HepG2 (cell line): Measurements from ENCODE around the gene PEX11B. TPM values are rescaled to one million over a fixed set of nuclear protein-coding genes. Genes with fewer than 3 reads are reported as not detected.

ENCODE experiments used
- ATAC-seq: fragments of 200-7000 bp; cut with Tn5 transposase; 3 replicates; pipeline ENCODE4 v1.9.1; 2020; ENCODE audit warnings: mild to moderate bottlenecking, moderate library complexity
- BruUV-seq: library from RNA; stranded (reverse); fragments of 400-500 nt; replicated peaks from 2 replicates; lab custom pipeline; 2021; lab: Mats Ljungman, UMichigan
- CTCF ChIA-PET: fragments of 300-600 bp; formaldehyde crosslinking; extraction: SDS; loops from one replicate; lab custom pipeline; 2021; ENCODE audit warnings: low total read pairs, inconsistent platforms, low intra/inter-chr PET ratio; lab: Yijun Ruan, JAX
- POLR2A ChIA-PET: fragments of 350-600 bp; sonication (Branson Sonifier 250); formaldehyde crosslinking; loops from one replicate; lab custom pipeline; 2020; ENCODE audit warnings: antibody characterized with exemption, inconsistent platforms; lab: Yijun Ruan, JAX
- DNase-seq: peaks from one replicate; pipeline ENCODE4 v3.0.0-alpha.2; 2015; ENCODE audit warnings: low spot score
- FAIRE-seq: peaks from 3 replicates; lab custom pipeline; 2011; peaks lifted over from hg19 to GRCh38; lab: Jason Lieb, UNC
- H2AFZ ChIP-seq: one replicate; pipeline ENCODE4 v1.6.1; 2011; ENCODE audit warnings: low read length, inconsistent platforms
- H3K27ac ChIP-seq: fragments of 300-600 bp; 3 replicates; pipeline ENCODE4 v1.8.0; 2011; ENCODE audit warnings: mixed run types, mild to moderate bottlenecking, mixed read lengths, low read length, inconsistent platforms; ENCODE audit not compliant: insufficient read depth; ENCODE audit errors: extremely low read length
- H3K27me3 ChIP-seq, 2 experiments: fragments of 200-600 bp in 1 of 2; 2 replicates in 1 of 2; 3 replicates in 1 of 2; pipeline versions ENCODE4 v1.6.0 to v1.8.0; 2011; ENCODE audit warnings: low read length in 2 of 2, mild to moderate bottlenecking in 2 of 2, moderate library complexity in 2 of 2, inconsistent platforms in 1 of 2; ENCODE audit not compliant: insufficient read depth in 2 of 2, control insufficient read depth in 1 of 2
- H3K36me3 ChIP-seq, 2 experiments: fragments of 200-600 bp in 1 of 2; replicated peaks in 1 of 2; 2 replicates in 1 of 2; 3 replicates in 1 of 2; pipeline versions ENCODE4 v1.5.1 to v1.8.0; 2011; ENCODE audit warnings: low read length in 2 of 2, inconsistent platforms in 1 of 2; ENCODE audit not compliant: insufficient read depth in 2 of 2, control insufficient read depth in 1 of 2
- H3K4me1 ChIP-seq: 2 replicates; pipeline ENCODE4 v1.5.1; 2012; ENCODE audit warnings: low read length, inconsistent platforms; ENCODE audit not compliant: insufficient read depth
- H3K4me2 ChIP-seq: 2 replicates; pipeline ENCODE4 v1.6.0; 2011; ENCODE audit warnings: low read depth, low read length, inconsistent platforms
- H3K4me3 ChIP-seq, 3 experiments: fragments of 200-600 bp in 1 of 3; sonication (generic), shearing (Covaris generic) in 1 of 3; replicated peaks in 1 of 3; 2 replicates each; pipeline ENCODE4 v1.5.1; 2011 to 2016; ENCODE audit warnings: low read length in 3 of 3, inconsistent platforms in 2 of 3, low read depth in 2 of 3, mild to moderate bottlenecking in 2 of 3, control low read depth in 1 of 3, mixed read lengths in 1 of 3; ENCODE audit not compliant: insufficient read depth in 1 of 3
- H3K79me2 ChIP-seq: one replicate; pipeline ENCODE4 v1.6.1; 2011; ENCODE audit warnings: low read length, inconsistent platforms; ENCODE audit not compliant: insufficient read depth
- H3K9ac ChIP-seq: 2 replicates; pipeline ENCODE4 v1.6.0; 2011; ENCODE audit warnings: mild to moderate bottlenecking, low read depth, low read length, inconsistent platforms; ENCODE audit not compliant: insufficient read depth
- H3K9me3 ChIP-seq: 2 replicates; pipeline ENCODE4 v1.5.1; 2012; ENCODE audit warnings: mild to moderate bottlenecking, low read length
- H4K20me1 ChIP-seq: 2 replicates; pipeline ENCODE4 v1.6.0; 2011; ENCODE audit warnings: inconsistent platforms, mild to moderate bottlenecking, low read length, moderate library complexity; ENCODE audit not compliant: insufficient read depth
- ISX ChIP-seq: sonication (generic); formaldehyde crosslinking; conservative IDR thresholded peaks from 2 replicates; pipeline ENCODE4 v1.5.0; 2020; ENCODE audit warnings: missing genetic modification reagents
- KDM2A ChIP-seq: sonication (generic); formaldehyde crosslinking; IDR thresholded peaks from 2 replicates; pipeline ENCODE4 v1.4.0; 2020; ENCODE audit warnings: low read depth, missing genetic modification reagents, borderline replicate concordance
- KDM6A ChIP-seq: IDR thresholded peaks from 2 replicates; pipeline ENCODE4 v1.6.1; 2016; ENCODE audit warnings: low read depth
- MATR3 ChIP-seq: sonication (generic); formaldehyde crosslinking; IDR thresholded peaks from 2 replicates; pipeline ENCODE4 v1.4.0; 2020; ENCODE audit warnings: missing genetic modification reagents
- ZNF674 ChIP-seq: sonication (generic); formaldehyde crosslinking; IDR thresholded peaks from 2 replicates; pipeline ENCODE4 v1.5.0; 2020; ENCODE audit warnings: low read depth, mild to moderate bottlenecking, missing genetic modification reagents
- ZNF776 ChIP-seq: sonication (generic); formaldehyde crosslinking; IDR thresholded peaks from 2 replicates; pipeline ENCODE4 v1.4.0; 2020; ENCODE audit warnings: mild to moderate bottlenecking, missing genetic modification reagents
- ZSCAN25 ChIP-seq: sonication (generic); formaldehyde crosslinking; IDR thresholded peaks from 2 replicates; pipeline ENCODE4 v1.8.0; 2022; ENCODE audit warnings: mild to moderate bottlenecking, missing genetic modification reagents
- in situ Hi-C: cut with HindIII; loops from 2 replicates; pipeline ENCODE4 v1.10.0; 2017; ENCODE audit warnings: low pct_unique_long_range_greater_than_20kb; ENCODE audit not compliant: extremely low pct_ligation_motif_present
- intact Hi-C: fragments of 100-400 bp; cut with micrococcal nuclease; formaldehyde crosslinking; loops from one replicate; pipeline ENCODE4 v1.10.0; 2022; ENCODE audit not compliant: unreplicated experiment
- polyA plus RNA-seq, 8 experiments: library from polyadenylated mRNA; depleted of rRNA in 3 of 8; stranded (reverse) in 7 of 8; unstranded in 1 of 8; fragments of >200 nt; fragmentation: Illumina TruSeq in 4 of 8; extraction: Trizol in 4 of 8; gene quantifications; 2 replicates each; pipeline versions ENCODE4 v1.2.1 to v1.2.3, GENCODE V29; 2011 to 2016; ENCODE audit warnings: low read depth in 4 of 8, missing spikeins in 1 of 8, mixed read lengths in 1 of 8; ENCODE audit not compliant: insufficient read depth in 1 of 8
- total RNA-seq, 5 experiments: library from RNA; depleted of rRNA; stranded (reverse); fragments of >200 nt; fragmentation: Illumina TruSeq; extraction: Trizol; gene quantifications; 2 replicates each; pipeline ENCODE4 v1.2.3, GENCODE V29; 2016; ENCODE audit warnings: low read depth in 1 of 5
- TF ChIP-seq, protein P1 (sequence below): sonication (generic); formaldehyde crosslinking; conservative IDR thresholded peaks from 2 replicates; pipeline ENCODE4 v1.4.0; 2020; ENCODE audit warnings: mild to moderate bottlenecking, missing genetic modification reagents, moderate library complexity
- TF ChIP-seq, protein P2 (sequence below): sonication (generic); formaldehyde crosslinking; conservative IDR thresholded peaks from 2 replicates; pipeline ENCODE4 v1.4.0; 2020; ENCODE audit warnings: missing genetic modification reagents

The PEX11B gene
- total and polyA plus RNA-seq, 2 of the 13 experiments (the other 11 are each of a cell fraction or from before 2014, with no cell fraction given): 21.6 to 48.4 TPM

DNA sequence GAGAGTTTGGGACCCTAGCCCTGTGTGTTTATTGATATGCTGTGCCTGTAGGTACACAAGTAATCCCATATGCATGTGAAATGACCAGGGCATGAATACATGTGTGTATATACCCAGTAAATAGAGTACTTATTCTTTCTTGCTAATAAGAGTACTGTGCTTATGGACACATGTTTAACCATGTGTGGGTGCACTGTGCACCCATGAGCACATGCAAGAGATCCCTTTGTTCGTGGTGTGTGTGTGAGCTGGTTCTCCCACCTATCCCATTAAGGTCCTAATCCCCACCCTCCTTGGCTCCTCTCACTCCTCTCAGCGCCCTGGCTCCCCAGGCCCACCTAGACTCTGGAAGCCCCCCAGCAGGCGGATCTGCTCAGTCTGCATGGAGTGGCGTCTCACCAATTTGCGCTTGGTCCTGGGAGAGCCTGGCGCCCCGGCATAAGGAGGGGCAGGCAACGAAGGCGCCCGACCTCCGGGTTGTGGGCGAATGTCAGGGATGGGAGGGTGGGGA is 41.5 kb upstream of the PEX11B start (continued):
- TF ChIP-seq, protein P1, sequence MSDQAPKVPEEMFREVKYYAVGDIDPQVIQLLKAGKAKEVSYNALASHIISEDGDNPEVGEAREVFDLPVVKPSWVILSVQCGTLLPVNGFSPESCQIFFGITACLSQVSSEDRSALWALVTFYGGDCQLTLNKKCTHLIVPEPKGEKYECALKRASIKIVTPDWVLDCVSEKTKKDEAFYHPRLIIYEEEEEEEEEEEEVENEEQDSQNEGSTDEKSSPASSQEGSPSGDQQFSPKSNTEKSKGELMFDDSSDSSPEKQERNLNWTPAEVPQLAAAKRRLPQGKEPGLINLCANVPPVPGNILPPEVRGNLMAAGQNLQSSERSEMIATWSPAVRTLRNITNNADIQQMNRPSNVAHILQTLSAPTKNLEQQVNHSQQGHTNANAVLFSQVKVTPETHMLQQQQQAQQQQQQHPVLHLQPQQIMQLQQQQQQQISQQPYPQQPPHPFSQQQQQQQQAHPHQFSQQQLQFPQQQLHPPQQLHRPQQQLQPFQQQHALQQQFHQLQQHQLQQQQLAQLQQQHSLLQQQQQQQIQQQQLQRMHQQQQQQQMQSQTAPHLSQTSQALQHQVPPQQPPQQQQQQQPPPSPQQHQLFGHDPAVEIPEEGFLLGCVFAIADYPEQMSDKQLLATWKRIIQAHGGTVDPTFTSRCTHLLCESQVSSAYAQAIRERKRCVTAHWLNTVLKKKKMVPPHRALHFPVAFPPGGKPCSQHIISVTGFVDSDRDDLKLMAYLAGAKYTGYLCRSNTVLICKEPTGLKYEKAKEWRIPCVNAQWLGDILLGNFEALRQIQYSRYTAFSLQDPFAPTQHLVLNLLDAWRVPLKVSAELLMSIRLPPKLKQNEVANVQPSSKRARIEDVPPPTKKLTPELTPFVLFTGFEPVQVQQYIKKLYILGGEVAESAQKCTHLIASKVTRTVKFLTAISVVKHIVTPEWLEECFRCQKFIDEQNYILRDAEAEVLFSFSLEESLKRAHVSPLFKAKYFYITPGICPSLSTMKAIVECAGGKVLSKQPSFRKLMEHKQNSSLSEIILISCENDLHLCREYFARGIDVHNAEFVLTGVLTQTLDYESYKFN (CRISPR knock-in tag): no peak
- TF ChIP-seq KDM2A (no peak), ZSCAN25 (CRISPR knock-in tag) (peak; percentile 6; the same call in 1 of the 2 replicates), ZNF674 (CRISPR knock-in tag) (no peak)

DNA sequence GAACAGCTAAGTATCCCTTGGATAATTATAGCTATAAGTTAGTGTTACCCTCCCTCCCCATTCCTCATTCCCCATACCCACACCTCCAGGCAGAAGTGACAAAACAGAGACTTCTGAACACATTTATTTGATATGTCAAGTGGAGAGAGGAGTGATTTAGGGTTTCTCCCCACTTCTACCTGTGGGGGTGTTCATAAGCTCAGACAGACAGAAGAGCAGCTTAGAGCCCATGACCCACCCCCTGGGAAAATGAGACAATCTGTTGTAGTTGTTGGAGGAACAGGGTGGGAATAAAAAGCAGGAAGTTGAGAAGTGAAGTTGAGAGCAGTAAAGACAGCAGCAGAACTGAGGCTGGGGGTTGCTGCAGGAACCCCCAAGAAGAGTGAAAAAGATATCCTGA is 40.8 kb upstream of the PEX11B start:
- H3K4me3 ChIP-seq: peak overlapping the region; percentile 60 to 91 (median 68); a peak in 5 of 6 replicates
- ChIA-PET POLR2A (interaction anchor here (1.4 to 6.2 kb wide), 2 partner anchors 30 to 31 kb away, joined by 3 to 84 read pairs; partner anchors contain the start of gene RBM8A), CTCF (no interaction called here)
- peak overlapping the region; percentile 99 for H3K4me2 ChIP-seq
- H3K4me1 ChIP-seq: peaks cover 78% of the 10 kb centered on the region
- TF ChIP-seq ZNF776 (no peak), KDM6A (CRISPR knock-in tag) (no peak), ISX (CRISPR knock-in tag) (no peak), MATR3 (CRISPR knock-in tag) (no peak)
- TF ChIP-seq, protein P2, sequence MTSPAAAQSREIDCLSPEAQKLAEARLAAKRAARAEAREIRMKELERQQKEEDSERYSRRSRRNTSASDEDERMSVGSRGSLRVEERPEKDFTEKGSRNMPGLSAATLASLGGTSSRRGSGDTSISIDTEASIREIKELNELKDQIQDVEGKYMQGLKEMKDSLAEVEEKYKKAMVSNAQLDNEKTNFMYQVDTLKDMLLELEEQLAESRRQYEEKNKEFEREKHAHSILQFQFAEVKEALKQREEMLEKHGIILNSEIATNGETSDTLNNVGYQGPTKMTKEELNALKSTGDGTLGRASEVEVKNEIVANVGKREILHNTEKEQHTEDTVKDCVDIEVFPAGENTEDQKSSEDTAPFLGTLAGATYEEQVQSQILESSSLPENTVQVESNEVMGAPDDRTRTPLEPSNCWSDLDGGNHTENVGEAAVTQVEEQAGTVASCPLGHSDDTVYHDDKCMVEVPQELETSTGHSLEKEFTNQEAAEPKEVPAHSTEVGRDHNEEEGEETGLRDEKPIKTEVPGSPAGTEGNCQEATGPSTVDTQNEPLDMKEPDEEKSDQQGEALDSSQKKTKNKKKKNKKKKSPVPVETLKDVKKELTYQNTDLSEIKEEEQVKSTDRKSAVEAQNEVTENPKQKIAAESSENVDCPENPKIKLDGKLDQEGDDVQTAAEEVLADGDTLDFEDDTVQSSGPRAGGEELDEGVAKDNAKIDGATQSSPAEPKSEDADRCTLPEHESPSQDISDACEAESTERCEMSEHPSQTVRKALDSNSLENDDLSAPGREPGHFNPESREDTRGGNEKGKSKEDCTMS (CRISPR knock-in tag): no peak
- no peak overlapping the region for H3K27ac ChIP-seq
- no peaks in the 10 kb centered on the region for H4K20me1 ChIP-seq
- H3K9me3 ChIP-seq: no peaks in the 10 kb centered on the region
- no peaks in the 10 kb centered on the region for H3K36me3 ChIP-seq
- DNase-seq (no peak), ATAC-seq (no peak), FAIRE-seq (no peak)
- peaks cover 20% of the 10 kb centered on the region for H3K79me2 ChIP-seq
- in situ Hi-C loops: no loop called here
- intact Hi-C loops: loop anchor here (5.0 kb wide), 1 partner anchor 67 kb away; no protein-coding TSS in a partner anchor
- no peak overlapping the region for H3K9ac ChIP-seq
- H3K27me3 ChIP-seq: peaks cover 0 to 30% of the 10 kb centered on the region in 2 experiments; a peak in 3 of 5 replicates
- H2AFZ ChIP-seq: no peak overlapping the region
- BruUV-seq: no TSS peak
